ENCODE results near the gene CNIH2.

- TF ChIP-seq EP300 (IDR thresholded peaks at IDR 0.05): no peak
- no peak for TF ChIP-seq POLR2A (IDR thresholded peaks at IDR 0.05)
- no peak for TF ChIP-seq CTCF (IDR thresholded peaks at IDR 0.05)
These were observed 54.6 kb downstream of the CNIH2 start for GRCh38 chr11:66332371-66333219.

Measured in stomach (tissue), 4 donors.